Measurements from ENCODE around the gene COL12A1. TPM values are rescaled to one million over a fixed set of nuclear protein-coding genes. Genes with fewer than 3 reads are reported as not detected.

COL12A1 gene
- total and polyA plus RNA-seq, 9 of the 15 experiments (the other 6 are each of a cell fraction or from before 2014, with no cell fraction given), result 0.11 TPM; not detected in 8

- TF ChIP-seq CREB5 (CRISPR knock-in tag; IDR thresholded peaks at IDR 0.05) (no peak), RBM22 (IDR thresholded peaks at IDR 0.05; ENCODE audit: low read depth, low read length, poor library complexity, severe bottlenecking) (no peak), SIX5 (IDR thresholded peaks at IDR 0.05; ENCODE audit: borderline replicate concordance in 1 of 2, insufficient read depth in 1 of 2, low read depth in 1 of 2, low read length in 2 of 2) (no peak), CCAR2 (IDR thresholded peaks at IDR 0.05; ENCODE audit: low read depth, low read length) (no peak), NR2F6 (CRISPR knock-in tag; IDR thresholded peaks at IDR 0.05) (no peak), ZFPM2 (CRISPR knock-in tag; IDR thresholded peaks at IDR 0.05) (no peak), SMARCE1 (IDR thresholded peaks at IDR 0.05) (no peak), ATF1 (CRISPR knock-in tag; IDR thresholded peaks at IDR 0.05) (no peak), ATF1 (tag; IDR thresholded peaks at IDR 0.05) (peak; percentile 91), RREB1 (CRISPR knock-in tag; IDR thresholded peaks at IDR 0.05) (no peak), EP400 (IDR thresholded peaks at IDR 0.05) (peak; percentile 90), ATF7 (IDR thresholded peaks at IDR 0.05) (peak; percentile 87), KAT7 (CRISPR knock-in tag; IDR thresholded peaks at IDR 0.05; ENCODE audit: borderline replicate concordance) (no peak), STAT6 (CRISPR knock-in tag; IDR thresholded peaks at IDR 0.05) (no peak), KDM1A (IDR thresholded peaks at IDR 0.05) (no peak), EHMT2 (IDR thresholded peaks at IDR 0.05) (peak; percentile 93), POLR2G (IDR thresholded peaks at IDR 0.05; ENCODE audit: low read depth, low read length) (peak; percentile 75), E2F1 (CRISPR knock-in tag; IDR thresholded peaks at IDR 0.05) (0 out of 2 replicates have a peak, but pooled peaks have one; percentile 17)
These were observed 37.6 kb upstream of the COL12A1 start, which contains the start of gene COX7A2 (continued) for GRCh38 chr6:75243333-75244062.

Data from K562 (cell line).